Panc1 (cell line): ENCODE measurements around the gene CYB5D1. TPM values are rescaled to one million over a fixed set of nuclear protein-coding genes. Genes with fewer than 3 reads are reported as not detected.

Experiments
- ATAC-seq: fragments of 200-7000 bp; cut with Tn5 transposase; 2 replicates; pipeline ENCODE4 v1.9.1; 2020; ENCODE audit warnings: mild to moderate bottlenecking, moderate library complexity
- BruUV-seq: library from RNA; stranded (reverse); fragments of 400-500 nt; replicated peaks from 2 replicates; lab custom pipeline; 2021; lab: Mats Ljungman, UMichigan
- CTCF ChIA-PET: fragments of 300-600 bp; sonication (Branson Sonifier 250); formaldehyde crosslinking; loops from one replicate; lab custom pipeline; 2022; ENCODE audit warnings: antibody characterized with exemption; lab: Charles Lee
- POLR2A ChIA-PET: fragments of 300-600 bp; sonication (Branson Sonifier 250); formaldehyde crosslinking; loops from one replicate; lab custom pipeline; 2022; ENCODE audit warnings: antibody characterized with exemption; lab: Charles Lee
- DNase-seq: peaks from one replicate; pipeline ENCODE4 v3.0.0-alpha.2; 2010; ENCODE audit warnings: low read depth, low spot score
- H3K27ac ChIP-seq: 2 replicates; pipeline ENCODE4 v1.5.1; 2011; ENCODE audit warnings: mild to moderate bottlenecking, low read length, inconsistent platforms
- H3K27me3 ChIP-seq: fragments of 200-500 bp; sonication (Bioruptor generic); 2 replicates; pipeline ENCODE4 v1.6.0; 2014; ENCODE audit warnings: low read length, inconsistent platforms; ENCODE audit not compliant: control insufficient read depth, insufficient read depth
- H3K36me3 ChIP-seq: fragments of 200-500 bp; sonication (Bioruptor generic); 2 replicates; pipeline ENCODE4 v1.5.1; 2014; ENCODE audit warnings: inconsistent platforms, mild to moderate bottlenecking, low read length, moderate library complexity; ENCODE audit not compliant: control insufficient read depth, insufficient read depth
- H3K4me1 ChIP-seq: 2 replicates; pipeline ENCODE4 v1.5.1; 2011; ENCODE audit warnings: inconsistent platforms, mild to moderate bottlenecking, low read length, moderate library complexity; ENCODE audit not compliant: control insufficient read depth, insufficient read depth
- H3K4me3 ChIP-seq, 2 experiments: 2 replicates each; pipeline ENCODE4 v1.5.1; 2011 to 2012; ENCODE audit warnings: low read depth in 2 of 2, low read length in 2 of 2, mild to moderate bottlenecking in 2 of 2, inconsistent platforms in 1 of 2, moderate library complexity in 1 of 2
- H3K9me3 ChIP-seq: fragments of 200-500 bp; sonication (Bioruptor generic); 2 replicates; pipeline ENCODE4 v1.5.1; 2014; ENCODE audit warnings: low read depth, mild to moderate bottlenecking, inconsistent platforms, low read length, moderate library complexity; ENCODE audit not compliant: control insufficient read depth, insufficient read depth
- POLR2AphosphoS5 ChIP-seq: IDR thresholded peaks from 2 replicates; pipeline ENCODE4 v1.6.1; 2012; ENCODE audit warnings: mild to moderate bottlenecking, low read depth, low read length, moderate library complexity
- REST ChIP-seq, 2 experiments: IDR thresholded peaks; 2 replicates each; pipeline ENCODE4 v1.6.1; 2011 to 2012; ENCODE audit warnings: low read depth in 2 of 2, control low read depth in 1 of 2, low read length in 1 of 2, mild to moderate bottlenecking in 1 of 2, moderate library complexity in 1 of 2; ENCODE audit not compliant: insufficient read depth in 1 of 2
- SIN3A ChIP-seq: IDR thresholded peaks from 2 replicates; pipeline ENCODE4 v1.6.1; 2012; ENCODE audit warnings: low read depth, mild to moderate bottlenecking, low read length, moderate library complexity, borderline replicate concordance; ENCODE audit not compliant: insufficient read depth
- in situ Hi-C: cut with HindIII; loops from 2 replicates; pipeline ENCODE4 v1.10.0; 2016; ENCODE audit warnings: low sequenced_read_pairs, low pct_unique_long_range_greater_than_20kb
- intact Hi-C: fragments of 100-400 bp; cut with micrococcal nuclease; formaldehyde crosslinking; loops from one replicate; pipeline ENCODE4 v1.10.0; 2022; ENCODE audit not compliant: unreplicated experiment
- total RNA-seq: library from RNA; stranded (reverse); gene quantifications from one replicate; pipeline ENCODE4 v1.2.1, GENCODE V29; 2021; ENCODE audit not compliant: unreplicated experiment

The CYB5D1 gene
- total RNA-seq, 1 experiment from 2014 or later = 8.6 TPM

GRCh38 chr17:7884581-7885366, 27.0 kb downstream of the CYB5D1 start:
- intact Hi-C loops (no loop called here), in situ Hi-C loops (no loop called here)
- Histone ChIP-seq H3K9me3 (no peaks in the 10 kb centered on the region), H3K27me3 (no peaks in the 10 kb centered on the region), H3K4me1 (peaks cover 33% of the 10 kb centered on the region), H3K27ac (no peak overlapping the region), H3K4me3 (peak overlapping the region; percentile 63 to 77), H3K36me3 (peaks cover 2% of the 10 kb centered on the region; the same call in 1 of the 2 replicates)
- POLR2A ChIA-PET = interaction anchor here (0.7 kb wide), 1 partner anchor 21 kb away, joined by 10 read pairs; no protein-coding TSS in a partner anchor
- BruUV-seq = no TSS peak
- CTCF ChIA-PET = no interaction called here
- DNase-seq = no peak
- TF ChIP-seq REST (IDR thresholded peaks at IDR 0.05; ENCODE audit: insufficient read depth in 1 of 2, low read depth in 2 of 2, low read length in 1 of 2) = no peak
- TF ChIP-seq SIN3A = 0 out of 2 replicates have a peak, but pooled peaks have one; percentile 11
- ATAC-seq = no peak

GRCh38 chr17:7885367-7886226, 27.8 kb downstream of the CYB5D1 start:
- Histone ChIP-seq H3K36me3 (no peaks in the 10 kb centered on the region; the same call in 1 of the 2 replicates), H3K4me3 (peak overlapping the region; percentile 63 to 77), H3K27ac (peak overlapping the region; percentile 96), H3K9me3 (no peaks in the 10 kb centered on the region), H3K27me3 (no peaks in the 10 kb centered on the region), H3K4me1 (peaks cover 34% of the 10 kb centered on the region)
- ChIA-PET POLR2A (interaction anchor here (0.7 kb wide), 1 partner anchor 22 kb away, joined by 10 read pairs; no protein-coding TSS in a partner anchor), CTCF (interaction anchor here (0.6 kb wide), 1 partner anchor 23 kb away, joined by 9 read pairs; no protein-coding TSS in a partner anchor)
- ATAC-seq (peak; percentile 33), DNase-seq (no peak)
- BruUV-seq = no TSS peak
- in situ Hi-C loops (no loop called here), intact Hi-C loops (no loop called here)
- no peak for TF ChIP-seq POLR2AphosphoS5
- peak; percentile 48; the same call in 1 of the 2 replicates for TF ChIP-seq SIN3A
